HG03064 (cell line): Measurements from ENCODE around the gene FYN.
"Not testable (repeated sequence)": the region's sequence is repeated elsewhere in the genome, so short reads cannot be mapped to it uniquely, and the experiment has no call there.

Experiments
- ATAC-seq: cut with Tn5 transposase; IDR thresholded peaks from one replicate; pipeline ENCODE4 v1.9.1; 2021; ENCODE audit warnings: low read depth; ENCODE audit not compliant: unreplicated experiment

Gene FYN

GRCh38 chr6:111835398-111835797 is 37.9 kb downstream of the FYN start:
- ATAC-seq: not testable (repeated sequence)

- no peak for ATAC-seq
Measured at GRCh38 chr6:111834356-111834755, 38.9 kb downstream of the FYN start.

DNA sequence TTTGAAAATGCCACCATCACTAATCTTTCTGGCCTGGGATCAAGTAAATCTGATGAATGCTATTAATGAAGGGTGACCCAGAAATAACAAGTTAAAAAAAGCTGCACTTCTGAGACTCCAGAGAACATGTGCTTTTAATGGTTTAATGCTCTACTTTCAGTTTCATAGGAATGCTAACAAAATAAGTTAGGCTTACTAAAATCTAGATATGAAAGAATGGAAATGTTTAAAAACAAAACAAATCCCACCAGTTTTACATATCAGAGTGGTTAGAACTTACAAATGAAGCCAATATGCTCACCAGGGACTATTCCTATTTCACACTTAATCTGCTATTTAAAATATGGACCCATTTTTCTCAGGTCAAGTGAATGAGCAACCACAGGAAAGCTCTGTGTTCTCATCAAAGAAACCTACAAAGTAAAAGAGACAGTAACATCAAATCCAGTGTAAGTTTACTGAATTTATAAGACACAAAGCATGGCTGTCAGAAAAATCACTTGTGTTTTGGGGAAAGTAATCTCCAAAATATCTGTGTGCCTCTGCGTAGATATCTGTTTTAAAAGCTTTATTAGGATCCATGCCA is 40.3 kb downstream of the FYN start:
- ATAC-seq: peak; percentile 48

- ATAC-seq: no peak
Measured at GRCh38 chr6:111831408-111831807, 41.8 kb downstream of the FYN start.

- no peak for ATAC-seq
Measured at GRCh38 chr6:111829998-111830397, 43.3 kb downstream of the FYN start.

GRCh38 chr6:111829581-111829980 is 43.7 kb downstream of the FYN start:
- no peak for ATAC-seq

- no peak for ATAC-seq
Measured at GRCh38 chr6:111828809-111829208, 44.4 kb downstream of the FYN start.

DNA sequence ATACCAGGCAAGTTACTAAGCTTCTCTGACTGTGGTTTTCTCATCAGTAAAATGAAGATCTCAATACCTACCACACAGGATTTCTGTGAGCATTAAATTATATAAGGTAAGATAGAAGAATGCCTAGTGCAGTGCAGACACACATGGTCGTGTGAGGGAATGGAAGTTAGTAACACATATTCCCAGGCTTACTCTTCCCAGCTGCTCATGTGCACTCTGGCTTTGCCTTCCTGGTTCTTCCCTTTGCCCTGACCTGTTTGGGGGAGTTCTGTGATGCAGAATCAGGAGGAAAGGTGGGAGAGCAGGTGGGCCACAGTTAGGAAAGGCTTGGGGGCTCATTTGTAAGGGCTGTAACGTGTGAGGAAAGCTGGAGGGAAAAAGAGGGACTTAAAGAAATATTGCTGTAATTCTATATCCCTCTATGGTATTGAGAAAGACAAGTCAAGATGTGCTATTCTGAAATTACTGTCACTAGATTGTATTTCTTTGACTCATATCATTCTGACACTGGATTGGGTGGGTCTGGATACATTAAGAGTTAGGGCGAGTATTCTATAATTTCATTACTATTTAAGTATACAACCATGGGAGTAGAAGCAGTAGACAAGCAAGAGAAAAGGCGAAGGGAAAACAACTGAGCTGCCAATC is 47.7 kb downstream of the FYN start:
- ATAC-seq: no peak

DNA sequence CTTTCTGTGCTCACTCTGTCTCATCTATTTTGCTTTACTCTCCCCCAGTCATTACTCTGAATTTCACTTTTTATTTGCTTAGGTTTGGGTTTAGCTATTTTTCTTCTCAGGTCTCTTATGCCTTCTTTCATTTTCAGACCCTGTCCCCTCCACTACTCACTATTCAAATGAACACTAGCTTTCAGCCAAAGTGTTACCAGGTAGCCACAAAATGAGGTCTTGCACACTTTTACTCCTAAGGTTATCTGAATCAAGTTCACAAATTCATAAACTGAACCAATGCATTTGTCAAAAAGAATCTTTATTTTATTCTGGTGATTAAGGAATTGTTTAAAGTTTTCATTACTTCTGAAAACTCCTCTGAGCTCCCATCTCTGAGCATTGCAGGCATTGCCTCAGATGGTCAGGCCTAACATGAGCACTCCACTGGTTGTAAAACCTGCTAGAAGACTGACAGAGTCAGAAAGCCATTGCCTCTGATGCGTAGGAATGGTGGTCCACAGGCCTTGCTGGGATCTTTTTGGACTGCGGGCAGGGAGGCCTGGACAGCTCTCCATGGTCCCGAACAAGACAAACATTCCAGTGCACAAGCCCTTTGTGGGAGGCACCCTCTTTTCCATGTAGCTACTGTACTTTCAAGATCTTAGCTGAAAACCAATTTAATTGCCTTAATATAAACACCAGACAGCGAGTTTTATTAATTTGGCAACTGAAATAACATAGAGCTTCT is 48.5 kb downstream of the FYN start:
- ATAC-seq: peak; percentile 76

DNA sequence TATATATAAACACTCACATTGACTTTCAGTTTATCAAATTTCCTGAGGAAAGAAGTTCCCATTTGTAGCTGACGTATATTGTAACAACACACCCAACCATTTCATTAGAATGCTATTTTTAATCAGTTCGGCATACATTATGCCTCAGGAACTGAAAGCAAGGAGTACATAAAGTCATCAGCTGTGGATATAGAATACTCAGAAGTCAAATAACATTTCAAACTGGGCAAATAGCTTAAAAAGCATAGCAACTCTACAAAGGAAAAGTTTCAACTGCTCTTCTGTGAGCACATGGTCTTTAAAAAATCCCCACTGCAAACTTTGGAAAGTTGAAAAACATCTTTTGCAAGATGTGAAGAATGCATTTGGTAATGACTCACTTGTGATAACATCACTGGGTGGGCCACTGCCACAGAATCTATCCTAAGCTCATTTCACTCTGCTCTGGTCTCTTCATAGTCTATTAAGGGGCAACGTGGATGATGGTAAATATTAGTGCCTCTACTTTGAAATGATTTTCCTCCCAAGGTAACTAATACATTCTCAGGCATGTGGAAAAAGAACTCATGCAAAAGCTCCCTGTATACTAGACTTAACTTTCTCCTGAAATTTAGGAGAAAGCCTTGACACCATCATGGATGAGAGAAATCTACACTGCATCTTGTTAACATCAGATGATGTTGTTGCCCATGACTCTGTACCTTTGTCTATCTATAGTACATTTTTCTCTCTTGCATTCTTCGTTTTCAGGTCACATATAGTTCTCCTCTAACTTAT is 49.2 kb downstream of the FYN start:
- peak; percentile 21 for ATAC-seq

GRCh38 chr6:111823012-111823411 is 50.2 kb downstream of the FYN start:
- no peak for ATAC-seq

- no peak for ATAC-seq
Measured at GRCh38 chr6:111819458-111819857, 53.8 kb downstream of the FYN start.

DNA sequence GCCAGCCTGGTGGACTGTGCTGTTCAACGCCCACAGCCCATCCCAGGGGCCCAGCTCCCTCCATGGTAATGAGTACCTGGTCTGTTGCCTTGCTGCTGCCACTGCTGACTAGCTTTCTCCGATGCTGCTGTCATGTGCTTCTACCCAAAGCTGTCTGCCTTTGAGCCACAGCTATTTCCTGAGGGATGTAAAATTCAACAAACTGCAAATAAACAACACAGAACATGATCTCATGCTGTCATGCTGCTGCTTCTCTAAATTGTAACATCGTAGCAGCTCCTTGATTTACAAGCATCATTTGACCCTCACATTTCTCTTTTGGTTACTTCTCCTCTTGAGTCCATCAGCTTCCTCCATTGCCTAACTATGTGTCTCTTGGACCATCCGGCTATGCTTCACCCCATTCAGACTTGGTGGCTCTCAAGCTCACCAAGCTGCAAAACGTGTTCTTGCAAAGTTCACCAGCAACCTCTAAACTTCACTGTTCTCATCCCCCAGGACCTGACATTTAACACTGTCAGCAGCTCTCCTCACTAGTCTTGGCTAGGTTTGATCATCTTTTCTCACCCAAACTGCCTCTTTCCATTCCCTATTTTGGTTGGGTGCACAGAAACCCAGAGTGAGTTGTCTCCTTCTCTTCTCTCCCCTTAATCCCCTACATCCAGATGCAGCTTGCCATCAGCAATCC is 54.6 kb downstream of the FYN start:
- no peak for ATAC-seq

GRCh38 chr6:111817451-111818120 is 55.7 kb downstream of the FYN start:
- ATAC-seq: no peak

- ATAC-seq: no peak
Measured at GRCh38 chr6:111813677-111814310, 59.5 kb downstream of the FYN start.

DNA sequence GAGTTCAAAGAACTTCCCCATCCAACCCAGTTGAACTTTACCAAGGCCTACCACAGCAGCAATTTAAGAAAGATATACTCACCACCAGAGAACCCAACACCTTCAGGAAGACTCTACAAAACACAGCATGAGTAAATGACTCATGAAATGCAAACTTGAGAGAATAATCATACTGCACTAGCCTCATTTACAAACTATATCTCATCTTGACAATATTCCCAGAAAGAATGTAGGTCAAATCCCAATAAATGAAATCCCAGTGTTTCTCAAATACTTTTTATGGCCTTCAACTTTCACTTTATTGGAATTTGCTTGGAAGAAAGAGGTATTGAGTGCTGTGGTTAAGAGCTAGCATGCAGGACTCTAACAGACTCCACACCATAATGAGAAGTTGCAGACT is 60.0 kb downstream of the FYN start:
- ATAC-seq: no peak

- no peak for ATAC-seq
Measured at GRCh38 chr6:111812060-111813038, 60.9 kb downstream of the FYN start.

GRCh38 chr6:111810294-111811131 is 62.7 kb downstream of the FYN start:
- ATAC-seq: no peak
